Measurements from ENCODE around the gene DYNC2I2. TPM values are rescaled to one million over a fixed set of nuclear protein-coding genes. Genes with fewer than 3 reads are reported as not detected.

The DYNC2I2 gene
- total and polyA plus RNA-seq, 4 donors = 32.5 to 84.8 (median 66.0) TPM

GRCh38 chr9:128632066-128632465, 24.6 kb downstream of the DYNC2I2 start:
- no peak for DNase-seq
- 88 to 98% methylated on average over 10 of the region's 10 CpGs for WGBS, 2 donors
- no peak overlapping the region for H3K9ac ChIP-seq (ENCODE audit: insufficient read depth in 1 of 2, low read length in 2 of 2)
- H3K36me3 ChIP-seq (ENCODE audit: control insufficient read depth in 4 of 4, insufficient read depth in 4 of 4, low read length in 4 of 4) = peaks cover 0 to 69% (median 37%) of the 10 kb centered on the region in 4 donors
- no peak for ATAC-seq (ENCODE audit: insufficient read depth, low FRiP score)
- TF ChIP-seq, protein P1, sequence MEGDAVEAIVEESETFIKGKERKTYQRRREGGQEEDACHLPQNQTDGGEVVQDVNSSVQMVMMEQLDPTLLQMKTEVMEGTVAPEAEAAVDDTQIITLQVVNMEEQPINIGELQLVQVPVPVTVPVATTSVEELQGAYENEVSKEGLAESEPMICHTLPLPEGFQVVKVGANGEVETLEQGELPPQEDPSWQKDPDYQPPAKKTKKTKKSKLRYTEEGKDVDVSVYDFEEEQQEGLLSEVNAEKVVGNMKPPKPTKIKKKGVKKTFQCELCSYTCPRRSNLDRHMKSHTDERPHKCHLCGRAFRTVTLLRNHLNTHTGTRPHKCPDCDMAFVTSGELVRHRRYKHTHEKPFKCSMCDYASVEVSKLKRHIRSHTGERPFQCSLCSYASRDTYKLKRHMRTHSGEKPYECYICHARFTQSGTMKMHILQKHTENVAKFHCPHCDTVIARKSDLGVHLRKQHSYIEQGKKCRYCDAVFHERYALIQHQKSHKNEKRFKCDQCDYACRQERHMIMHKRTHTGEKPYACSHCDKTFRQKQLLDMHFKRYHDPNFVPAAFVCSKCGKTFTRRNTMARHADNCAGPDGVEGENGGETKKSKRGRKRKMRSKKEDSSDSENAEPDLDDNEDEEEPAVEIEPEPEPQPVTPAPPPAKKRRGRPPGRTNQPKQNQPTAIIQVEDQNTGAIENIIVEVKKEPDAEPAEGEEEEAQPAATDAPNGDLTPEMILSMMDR (IDR thresholded peaks at IDR 0.05; ENCODE audit: control extremely low read depth, extremely low read depth) = no peak
- H3K4me1 ChIP-seq (ENCODE audit: control insufficient read depth in 5 of 5, insufficient read depth in 5 of 5, low read length in 5 of 5) = peaks cover 0 to 8% (median 6%) of the 10 kb centered on the region in 5 donors
- H3K4me3 ChIP-seq = no peak overlapping the region
- no peak overlapping the region for H3K27ac ChIP-seq (ENCODE audit: low read depth in 1 of 2, low read length in 1 of 2)
- H3K27me3 ChIP-seq (ENCODE audit: control insufficient read depth in 3 of 3, insufficient read depth in 3 of 3, low read length in 2 of 3) = no peaks in the 10 kb centered on the region
- H3K9me3 ChIP-seq (ENCODE audit: control insufficient read depth in 4 of 4, insufficient read depth in 3 of 4, low read length in 3 of 4) = peaks cover 0 to 3% (median 0%) of the 10 kb centered on the region in 4 donors

DNA sequence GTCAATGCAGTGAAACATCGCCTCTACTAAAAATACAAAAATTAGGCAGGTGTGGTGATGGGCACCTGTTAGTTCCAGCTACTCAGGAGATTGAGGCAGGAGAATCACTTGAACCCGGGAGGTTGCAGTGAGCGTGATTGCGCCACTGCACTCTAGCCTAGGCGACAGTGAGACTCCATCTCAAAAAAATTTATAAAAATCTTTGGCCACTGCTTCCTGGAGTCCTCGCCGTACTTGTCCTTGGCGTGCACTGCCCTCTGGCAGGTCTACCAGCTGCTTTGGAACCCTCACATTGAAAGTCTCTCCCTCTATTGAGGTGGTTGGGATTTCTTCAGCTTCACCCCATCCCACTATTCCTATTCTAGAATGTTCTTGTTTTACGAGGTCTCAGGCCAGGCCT, 25.0 kb downstream of the DYNC2I2 start:
- H3K4me1 ChIP-seq (ENCODE audit: control insufficient read depth in 5 of 5, insufficient read depth in 5 of 5, low read length in 5 of 5) = peaks cover 0 to 6% (median 5%) of the 10 kb centered on the region in 5 donors
- DNase-seq (no peak), ATAC-seq (ENCODE audit: insufficient read depth, low FRiP score) (no peak)
- TF ChIP-seq, protein P1 (IDR thresholded peaks at IDR 0.05; ENCODE audit: control extremely low read depth, extremely low read depth) = no peak
- H3K27ac ChIP-seq (ENCODE audit: low read depth in 1 of 2, low read length in 1 of 2) = no peak overlapping the region
- H3K27me3 ChIP-seq (ENCODE audit: control insufficient read depth in 3 of 3, insufficient read depth in 3 of 3, low read length in 2 of 3) = no peaks in the 10 kb centered on the region
- peaks cover 0 to 3% (median 0%) of the 10 kb centered on the region in 4 donors for H3K9me3 ChIP-seq (ENCODE audit: control insufficient read depth in 4 of 4, insufficient read depth in 3 of 4, low read length in 3 of 4)
- peaks cover 0 to 72% (median 41%) of the 10 kb centered on the region in 4 donors for H3K36me3 ChIP-seq (ENCODE audit: control insufficient read depth in 4 of 4, insufficient read depth in 4 of 4, low read length in 4 of 4)
- no peak overlapping the region for H3K4me3 ChIP-seq
- 92% methylated on average over 9 of the region's 9 CpGs for WGBS, 2 donors
- no peak overlapping the region for H3K9ac ChIP-seq (ENCODE audit: insufficient read depth in 1 of 2, low read length in 2 of 2)

DNA sequence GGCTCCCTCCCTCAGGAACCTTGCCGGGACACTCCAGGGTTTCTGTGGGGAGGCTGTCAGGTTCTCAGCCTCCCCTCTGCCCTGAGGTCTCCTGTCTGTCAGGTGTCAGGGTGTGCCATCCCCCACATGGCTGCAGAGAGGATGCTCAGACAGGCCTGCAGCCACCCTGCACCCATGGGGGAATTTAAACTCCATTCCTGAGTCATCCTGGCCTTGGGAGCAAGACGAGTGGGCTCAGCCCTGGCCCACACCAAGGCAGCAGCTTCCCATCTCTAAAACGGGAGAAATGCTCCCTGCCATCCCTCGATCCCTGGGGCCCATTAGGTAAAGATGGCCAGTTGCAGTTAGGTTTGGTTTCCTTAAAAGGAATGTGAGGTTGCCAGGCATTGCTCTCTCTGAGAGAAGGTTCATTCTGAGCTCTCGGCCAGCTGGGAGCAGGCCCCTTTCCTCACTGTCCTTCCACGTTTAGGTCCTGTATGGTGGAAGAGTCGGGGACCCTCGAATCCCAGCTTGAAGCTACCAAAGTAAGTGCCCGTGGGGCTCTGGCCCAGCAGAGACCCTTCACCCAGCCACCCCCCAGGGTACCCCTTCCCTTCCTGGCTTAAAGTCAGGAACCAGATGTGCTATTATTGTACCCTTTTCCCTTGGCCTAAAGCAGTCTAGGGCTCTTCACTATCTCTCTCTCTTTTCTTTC, 26.6 kb downstream of the DYNC2I2 start:
- TF ChIP-seq, protein P1 (IDR thresholded peaks at IDR 0.05; ENCODE audit: control extremely low read depth, extremely low read depth) = no peak
- H3K4me3 ChIP-seq = no peak overlapping the region
- peaks cover 0 to 3% (median 0%) of the 10 kb centered on the region in 5 donors for H3K4me1 ChIP-seq (ENCODE audit: control insufficient read depth in 5 of 5, insufficient read depth in 5 of 5, low read length in 5 of 5)
- H3K27ac ChIP-seq (ENCODE audit: low read depth in 1 of 2, low read length in 1 of 2) = no peak overlapping the region
- ATAC-seq (ENCODE audit: insufficient read depth, low FRiP score) (no peak), DNase-seq (no peak)
- peaks cover 5 to 89% (median 51%) of the 10 kb centered on the region in 4 donors for H3K36me3 ChIP-seq (ENCODE audit: control insufficient read depth in 4 of 4, insufficient read depth in 4 of 4, low read length in 4 of 4)
- no peaks in the 10 kb centered on the region for H3K27me3 ChIP-seq (ENCODE audit: control insufficient read depth in 3 of 3, insufficient read depth in 3 of 3, low read length in 2 of 3)
- H3K9me3 ChIP-seq (ENCODE audit: control insufficient read depth in 4 of 4, insufficient read depth in 3 of 4, low read length in 3 of 4) = peaks cover 0 to 3% (median 0%) of the 10 kb centered on the region in 4 donors
- H3K9ac ChIP-seq (ENCODE audit: insufficient read depth in 1 of 2, low read length in 2 of 2) = no peak overlapping the region
- 78 to 81% methylated on average over 9 of the region's 9 CpGs for WGBS, 2 donors

All from lung (tissue), 12 donors.